GM18870 (cell line): ENCODE measurements around the gene UBC.
"Not testable (repeated sequence)": the region's sequence is repeated elsewhere in the genome, so short reads cannot be mapped to it uniquely, and the experiment has no call there.

Source experiments
- ATAC-seq: cut with Tn5 transposase; IDR thresholded peaks from one replicate; pipeline ENCODE4 v1.9.1; 2021; ENCODE audit warnings: moderate library complexity; ENCODE audit not compliant: unreplicated experiment

Gene UBC

DNA sequence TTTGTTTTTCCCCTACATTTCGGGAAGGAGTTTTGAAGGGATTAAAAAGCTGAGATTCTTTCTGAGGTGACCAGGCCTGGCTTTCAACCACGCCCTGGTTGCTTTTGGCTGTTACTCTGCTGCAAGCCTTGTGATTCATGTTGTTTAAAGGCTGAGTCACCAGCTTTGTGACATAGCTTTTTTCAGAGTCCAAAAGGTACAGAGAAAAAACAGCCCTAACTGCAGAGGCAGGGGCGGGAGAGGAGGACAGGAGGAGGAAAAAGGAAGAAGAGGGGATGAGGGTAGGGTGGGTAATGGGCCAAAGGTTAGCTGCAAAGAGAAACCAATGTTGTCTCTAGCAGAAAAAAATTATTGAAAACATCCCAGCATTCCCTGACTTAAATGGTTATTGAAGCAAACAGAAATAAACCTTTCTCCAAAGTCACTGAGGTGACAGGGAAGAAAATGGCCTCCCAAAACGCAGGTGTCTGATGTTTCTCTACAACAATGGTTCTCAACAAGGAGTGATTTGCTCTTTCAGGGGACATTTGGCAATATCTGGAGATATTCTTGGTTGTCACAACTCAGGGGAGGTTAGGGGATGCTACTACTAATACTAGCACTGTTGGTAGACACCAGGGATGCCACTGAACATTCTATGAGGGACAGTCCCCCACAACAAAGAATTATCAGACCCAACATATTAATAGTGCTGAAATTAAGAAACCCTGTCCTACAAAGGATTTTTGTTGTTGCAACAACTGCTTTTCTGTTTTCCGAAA lies 2.1 kb upstream of the UBC start:
- no peak for ATAC-seq

DNA sequence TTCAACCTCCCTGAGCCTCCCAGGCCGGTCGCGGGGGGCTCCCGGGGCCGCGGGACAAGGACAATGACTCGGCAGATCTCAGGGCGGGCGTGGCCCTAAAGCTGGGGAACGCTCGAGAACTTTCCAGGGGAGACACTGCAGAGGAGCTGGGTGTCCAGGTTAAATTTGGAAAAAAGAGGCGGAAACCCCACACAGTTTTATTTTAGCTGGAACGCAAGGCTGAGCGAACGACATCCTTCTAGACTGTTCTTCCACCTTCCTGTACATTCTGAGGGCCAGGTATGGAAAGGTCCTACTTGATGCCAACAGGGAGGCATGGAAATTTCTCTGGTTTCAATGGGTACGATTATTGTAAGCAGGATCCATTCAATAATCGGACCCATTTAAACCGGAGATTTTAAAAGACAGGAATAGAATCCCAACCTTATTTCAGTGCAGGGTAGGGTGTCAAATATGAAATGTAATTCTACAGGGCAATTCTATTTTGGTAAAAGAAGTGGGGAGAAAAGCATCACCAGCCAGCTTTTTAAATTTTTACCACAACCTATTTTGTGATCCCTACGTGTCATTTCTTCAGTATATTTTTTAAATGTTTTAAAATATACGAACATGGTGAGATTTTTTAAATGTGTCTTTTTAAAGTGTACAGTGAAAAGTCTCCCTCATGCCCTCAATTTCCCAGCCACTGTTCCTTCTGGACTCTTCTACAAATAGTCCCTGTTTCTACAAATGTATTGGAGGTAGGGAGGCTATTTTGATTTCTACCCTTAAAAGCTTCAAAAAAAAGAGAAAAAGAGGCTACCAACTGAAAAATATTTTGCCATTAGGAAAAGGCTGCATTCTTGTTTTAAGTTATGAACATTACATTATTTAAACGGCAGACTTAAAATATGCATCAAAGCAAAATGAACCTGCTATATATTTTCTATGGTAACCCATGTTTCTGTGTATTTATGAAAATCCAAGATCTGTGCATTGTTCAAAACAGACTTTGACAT lies 1.1 kb upstream of the UBC start:
- no peak for ATAC-seq

DNA sequence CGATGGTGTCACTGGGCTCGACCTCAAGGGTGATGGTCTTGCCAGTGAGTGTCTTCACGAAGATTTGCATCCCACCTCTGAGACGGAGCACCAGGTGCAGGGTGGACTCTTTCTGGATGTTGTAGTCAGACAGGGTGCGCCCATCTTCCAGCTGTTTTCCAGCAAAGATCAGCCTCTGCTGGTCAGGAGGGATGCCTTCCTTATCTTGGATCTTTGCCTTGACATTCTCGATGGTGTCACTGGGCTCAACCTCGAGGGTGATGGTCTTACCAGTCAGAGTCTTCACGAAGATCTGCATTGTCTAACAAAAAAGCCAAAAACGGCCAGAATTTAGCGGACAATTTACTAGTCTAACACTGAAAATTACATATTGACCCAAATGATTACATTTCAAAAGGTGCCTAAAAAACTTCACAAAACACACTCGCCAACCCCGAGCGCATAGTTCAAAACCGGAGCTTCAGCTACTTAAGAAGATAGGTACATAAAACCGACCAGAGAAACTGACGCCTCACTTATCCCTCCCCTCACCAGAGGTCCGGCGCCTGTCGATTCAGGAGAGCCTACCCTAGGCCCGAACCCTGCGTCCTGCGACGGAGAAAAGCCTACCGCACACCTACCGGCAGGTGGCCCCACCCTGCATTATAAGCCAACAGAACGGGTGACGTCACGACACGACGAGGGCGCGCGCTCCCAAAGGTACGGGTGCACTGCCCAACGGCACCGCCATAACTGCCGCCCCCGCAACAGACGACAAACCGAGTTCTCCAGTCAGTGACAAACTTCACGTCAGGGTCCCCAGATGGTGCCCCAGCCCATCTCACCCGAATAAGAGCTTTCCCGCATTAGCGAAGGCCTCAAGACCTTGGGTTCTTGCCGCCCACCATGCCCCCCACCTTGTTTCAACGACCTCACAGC lies 717 bp downstream of the UBC start:
- no peak for ATAC-seq

DNA sequence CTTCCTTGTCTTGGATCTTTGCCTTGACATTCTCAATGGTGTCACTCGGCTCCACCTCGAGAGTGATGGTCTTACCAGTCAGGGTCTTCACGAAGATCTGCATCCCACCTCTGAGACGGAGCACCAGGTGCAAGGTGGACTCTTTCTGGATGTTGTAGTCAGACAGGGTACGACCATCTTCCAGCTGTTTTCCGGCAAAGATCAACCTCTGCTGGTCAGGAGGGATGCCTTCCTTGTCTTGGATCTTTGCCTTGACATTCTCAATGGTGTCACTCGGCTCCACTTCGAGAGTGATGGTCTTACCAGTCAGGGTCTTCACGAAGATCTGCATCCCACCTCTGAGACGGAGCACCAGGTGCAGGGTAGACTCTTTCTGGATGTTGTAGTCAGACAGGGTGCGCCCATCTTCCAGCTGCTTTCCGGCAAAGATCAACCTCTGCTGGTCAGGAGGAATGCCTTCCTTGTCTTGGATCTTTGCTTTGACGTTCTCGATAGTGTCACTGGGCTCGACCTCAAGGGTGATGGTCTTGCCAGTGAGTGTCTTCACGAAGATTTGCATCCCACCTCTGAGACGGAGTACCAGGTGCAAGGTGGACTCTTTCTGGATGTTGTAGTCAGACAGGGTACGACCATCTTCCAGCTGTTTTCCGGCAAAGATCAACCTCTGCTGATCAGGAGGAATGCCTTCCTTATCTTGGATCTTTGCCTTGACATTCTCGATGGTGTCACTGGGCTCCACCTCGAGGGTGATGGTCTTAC lies 1.7 kb downstream of the UBC start:
- ATAC-seq: not testable (repeated sequence)

DNA sequence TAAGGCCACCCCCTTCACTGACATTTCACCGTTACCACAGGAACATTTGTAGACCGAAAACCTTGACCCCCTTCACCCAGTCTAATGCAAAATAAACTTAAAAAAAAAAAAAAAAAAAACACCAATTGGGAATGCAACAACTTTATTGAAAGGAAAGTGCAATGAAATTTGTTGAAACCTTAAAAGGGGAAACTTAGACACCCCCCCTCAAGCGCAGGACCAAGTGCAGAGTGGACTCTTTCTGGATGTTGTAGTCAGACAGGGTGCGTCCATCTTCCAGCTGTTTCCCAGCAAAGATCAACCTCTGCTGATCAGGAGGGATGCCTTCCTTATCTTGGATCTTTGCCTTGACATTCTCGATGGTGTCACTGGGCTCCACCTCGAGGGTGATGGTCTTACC lies 2.9 kb downstream of the UBC start:
- not testable (repeated sequence) for ATAC-seq

DNA sequence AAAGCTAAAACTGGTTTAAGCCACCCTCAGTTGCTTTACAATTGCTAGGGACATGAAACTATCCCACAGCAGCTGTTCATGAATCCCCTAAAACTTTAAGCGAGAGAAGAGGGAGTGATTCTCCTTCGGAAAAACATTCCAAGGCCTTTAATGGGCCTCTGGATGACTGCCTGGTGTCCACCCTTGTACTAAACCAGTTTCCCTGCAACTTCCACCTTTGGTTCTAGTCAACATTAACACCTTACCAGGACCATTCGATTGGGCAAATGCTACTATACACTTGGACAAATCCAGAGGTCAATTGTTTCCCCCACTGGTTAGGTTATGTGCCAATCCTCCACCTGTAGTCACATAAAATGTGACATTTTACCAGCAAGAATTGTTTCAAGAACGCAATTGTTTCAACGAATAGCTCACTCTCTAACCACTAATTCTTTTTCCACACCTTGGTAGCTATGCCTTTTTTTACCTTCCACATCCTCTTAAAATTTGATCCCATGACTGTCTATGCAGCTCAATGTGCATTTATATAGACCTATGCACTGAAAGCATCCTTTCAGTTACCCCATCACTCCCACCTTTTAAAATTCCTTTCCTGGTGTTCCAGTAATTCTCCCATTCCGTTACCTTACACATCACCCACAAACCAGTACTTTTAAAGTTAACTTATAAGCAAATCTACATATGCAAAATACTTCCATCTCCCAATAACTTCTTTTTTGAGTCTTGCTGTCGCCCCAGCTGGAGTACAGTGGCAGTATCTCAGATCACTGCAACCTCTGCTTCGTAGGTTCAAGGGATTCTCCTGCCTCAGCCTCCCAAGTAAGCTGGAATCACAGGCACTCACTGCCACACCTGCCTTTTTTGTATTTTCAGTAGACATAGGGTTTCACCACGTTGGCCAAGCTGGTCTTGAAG lies 3.6 kb downstream of the UBC start:
- ATAC-seq: no peak

DNA sequence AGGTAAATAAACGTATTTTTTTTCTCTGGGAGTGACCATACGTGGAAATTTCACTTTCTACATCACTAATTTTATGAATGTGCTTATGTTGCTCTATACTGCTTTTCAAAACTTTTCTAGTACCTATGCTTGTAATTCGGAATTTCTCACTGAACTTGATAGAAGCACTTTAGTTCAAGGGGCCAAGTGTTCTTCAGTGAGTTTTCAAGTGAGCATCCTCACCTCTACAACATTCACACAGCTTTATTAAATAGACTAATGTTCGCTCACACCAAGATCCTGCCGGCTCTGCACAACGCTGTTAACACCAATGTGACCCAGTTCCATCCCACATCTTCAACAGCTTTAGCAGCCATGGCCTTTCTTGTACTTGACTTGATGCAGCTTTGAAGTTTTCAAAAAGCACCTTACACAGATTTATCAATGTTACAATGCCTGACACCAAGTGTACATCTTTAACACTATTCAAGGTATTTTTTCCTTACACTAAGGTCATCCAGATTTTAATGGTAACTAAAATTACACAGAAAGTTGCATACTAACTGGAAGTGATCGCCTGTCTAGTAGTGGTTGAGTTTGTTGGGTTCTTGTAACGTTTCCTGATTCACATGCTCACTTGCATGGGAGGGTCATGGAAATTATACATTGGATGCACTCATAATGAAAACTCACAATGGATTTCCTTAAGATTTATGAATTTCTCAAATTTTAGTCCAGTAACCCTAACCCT lies 4.5 kb downstream of the UBC start:
- ATAC-seq: no peak

DNA sequence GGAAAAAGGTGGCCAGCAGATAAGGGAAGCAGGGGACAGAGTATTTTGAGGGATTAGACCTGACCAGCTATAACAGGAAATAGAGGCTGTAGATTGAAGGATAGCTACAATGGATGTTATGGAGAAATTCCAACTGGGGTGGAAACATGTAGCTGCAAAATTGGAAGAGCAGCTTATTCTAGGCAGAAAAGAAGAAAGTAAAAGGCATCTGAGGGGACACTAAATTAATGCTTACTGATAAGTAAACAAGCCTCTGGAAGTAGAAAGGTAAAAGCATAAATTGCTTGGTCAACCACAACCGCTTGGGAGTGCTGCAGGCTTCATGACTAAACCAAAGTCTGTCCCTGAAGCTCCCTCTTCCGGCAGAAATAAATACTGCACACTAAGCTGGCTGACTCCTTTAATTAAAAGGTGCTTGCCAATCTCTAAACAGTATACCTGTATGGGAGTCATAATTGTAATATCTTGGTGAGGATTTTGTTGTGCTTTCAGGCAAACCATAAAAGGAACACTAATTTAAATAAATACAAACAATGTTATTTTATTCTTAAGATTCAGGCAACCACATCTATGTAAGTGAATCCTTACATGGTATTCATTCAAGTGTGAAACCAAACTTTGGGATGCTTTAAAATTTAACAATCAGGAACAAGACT lies 7.7 kb downstream of the UBC start:
- ATAC-seq: peak; percentile 54

DNA sequence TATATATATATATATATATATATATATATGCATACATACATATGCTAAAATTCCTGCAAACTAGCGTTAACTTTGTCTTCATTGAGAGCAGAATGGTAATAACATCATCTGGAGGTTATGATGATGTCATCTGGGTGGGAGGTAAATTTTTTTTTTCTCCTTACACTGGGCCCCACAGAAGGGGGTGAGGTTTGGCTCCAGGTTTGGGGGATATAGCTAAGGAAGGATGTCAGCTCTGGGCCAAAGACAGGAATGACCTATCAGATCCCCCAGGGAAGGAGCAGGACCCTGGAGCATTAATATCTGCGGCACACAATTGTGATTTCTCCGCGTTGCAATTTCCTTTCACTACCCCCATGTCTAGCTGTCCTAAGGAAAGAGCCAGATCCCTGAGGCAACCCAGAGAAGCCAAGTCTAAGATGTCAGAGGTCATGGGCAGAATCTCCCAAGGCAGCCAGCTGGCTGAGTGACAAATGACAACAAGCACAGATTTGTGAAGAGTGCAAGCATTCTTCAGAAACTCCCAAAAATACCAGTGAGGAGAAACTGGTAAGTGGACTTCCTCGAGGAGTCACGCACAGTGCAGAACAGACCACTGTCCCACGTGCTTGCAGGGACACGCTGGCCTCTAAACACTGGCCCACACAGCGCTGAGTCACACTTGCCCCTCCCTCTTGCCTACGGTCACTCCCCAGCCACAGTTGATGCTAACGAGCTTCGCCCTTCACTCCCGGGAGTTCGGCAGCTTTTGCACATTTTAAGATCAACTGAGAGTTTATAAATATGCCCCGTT lies 9.9 kb downstream of the UBC start:
- ATAC-seq: no peak

DNA sequence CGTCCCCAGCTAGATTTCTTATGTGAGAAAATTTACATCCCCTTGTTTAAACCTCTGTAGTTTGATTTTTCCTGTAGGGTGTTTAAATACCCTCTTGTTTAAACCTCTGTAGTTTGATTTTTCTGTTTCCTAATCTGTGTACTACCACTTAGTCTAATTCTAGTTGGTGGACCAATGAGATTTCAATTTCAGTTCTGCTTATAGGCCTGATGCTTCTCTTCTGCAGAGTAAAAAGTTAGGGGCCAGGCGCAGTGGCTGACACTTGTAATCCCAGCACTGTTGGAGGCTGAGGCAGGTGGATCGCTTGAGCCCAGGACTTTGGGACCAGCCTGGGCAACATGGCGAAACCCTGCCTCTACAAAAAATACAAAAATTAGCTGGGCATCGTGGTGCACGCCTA lies 11.5 kb downstream of the UBC start:
- no peak for ATAC-seq

DNA sequence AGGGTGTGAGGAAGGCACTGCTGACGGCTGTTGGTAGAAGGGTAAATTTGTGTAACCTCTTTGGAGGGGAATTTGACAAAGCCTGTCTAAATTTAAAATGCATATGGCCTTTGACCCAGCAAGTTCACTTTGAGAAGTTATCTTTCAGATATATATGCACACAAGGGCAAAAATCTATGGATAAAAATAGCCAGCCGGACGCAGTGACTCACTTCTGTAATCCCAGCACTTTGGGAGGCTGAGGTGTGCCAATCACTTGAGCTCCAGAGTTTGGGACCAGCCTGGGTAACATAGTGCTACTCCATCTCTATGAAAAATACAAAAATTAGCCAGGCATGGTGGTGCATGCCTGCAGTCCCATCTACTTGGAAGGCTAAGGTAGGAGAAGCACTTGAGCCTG lies 13.4 kb downstream of the UBC start:
- no peak for ATAC-seq

DNA sequence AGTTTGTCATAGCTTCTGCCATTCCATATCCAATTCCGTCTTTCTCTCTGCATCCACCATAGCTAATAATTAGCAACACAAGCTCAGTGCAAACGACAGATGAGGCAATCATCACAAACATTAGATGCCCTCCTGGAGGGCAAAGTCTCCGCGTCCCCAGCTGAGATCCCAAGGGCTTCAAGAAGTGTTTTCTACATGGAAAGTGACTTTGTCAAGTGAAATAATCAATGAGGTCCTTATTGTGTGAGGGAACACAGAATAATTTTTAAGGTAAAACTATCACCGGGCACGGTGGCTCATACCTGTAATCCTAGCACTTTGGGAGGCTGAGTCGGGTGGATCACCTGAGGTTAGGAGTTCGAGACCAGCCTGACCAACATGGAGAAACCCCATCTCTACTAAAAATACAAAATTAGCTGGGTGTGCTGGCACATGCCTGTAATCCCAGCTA lies 14.1 kb downstream of the UBC start:
- not testable (repeated sequence) for ATAC-seq

DNA sequence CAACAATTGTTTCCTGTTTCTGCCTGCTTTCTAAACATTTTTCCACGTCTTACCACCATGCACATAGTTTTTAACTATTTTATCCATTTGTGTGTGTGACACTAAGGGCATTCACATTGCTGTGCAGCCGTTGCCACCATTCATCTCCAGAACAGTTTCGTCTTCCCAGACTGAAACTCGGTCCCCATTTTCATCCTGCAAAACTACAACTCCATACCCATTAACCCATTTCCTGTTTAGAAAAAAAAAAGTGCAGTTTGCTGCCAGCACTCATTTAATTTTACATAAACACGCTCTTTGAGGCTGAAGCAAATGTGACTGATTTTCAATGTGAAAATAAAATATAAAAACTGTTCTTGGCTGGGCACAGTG lies 15.5 kb downstream of the UBC start:
- ATAC-seq: no peak

DNA sequence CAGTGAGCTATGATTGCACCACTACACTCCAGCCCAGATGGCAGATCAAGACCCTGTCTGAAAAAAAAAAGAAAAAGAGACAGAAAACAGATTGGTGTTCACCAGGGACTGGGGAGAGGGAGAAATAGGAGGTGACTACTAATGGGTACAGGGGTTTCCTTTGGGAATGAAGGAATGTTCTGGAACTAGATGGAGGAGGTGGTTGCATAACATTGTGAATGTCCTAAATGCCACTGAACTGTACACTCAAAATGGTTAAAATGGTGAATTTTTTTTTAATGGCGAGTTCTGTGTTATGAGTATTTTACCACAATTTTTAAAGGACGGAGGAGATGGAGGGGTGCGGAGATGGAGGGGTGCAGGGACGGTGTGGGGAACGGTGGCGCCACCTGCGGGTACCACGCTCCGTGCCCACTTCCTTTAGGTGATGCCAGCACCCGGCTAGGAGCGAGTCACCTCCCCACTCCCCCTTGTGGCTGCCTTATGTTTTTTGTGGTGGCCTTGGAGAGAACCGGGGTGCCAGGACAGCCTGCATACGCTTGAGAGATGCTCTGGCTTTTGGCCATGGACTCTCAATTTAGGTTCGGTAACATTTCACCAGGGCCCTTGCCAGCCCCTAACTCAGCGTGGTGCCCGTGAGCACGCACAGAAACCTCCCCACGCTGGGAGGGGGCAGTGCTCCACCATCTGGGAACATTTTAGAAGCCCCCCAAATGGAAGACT lies 16.1 kb downstream of the UBC start:
- ATAC-seq: no peak

DNA sequence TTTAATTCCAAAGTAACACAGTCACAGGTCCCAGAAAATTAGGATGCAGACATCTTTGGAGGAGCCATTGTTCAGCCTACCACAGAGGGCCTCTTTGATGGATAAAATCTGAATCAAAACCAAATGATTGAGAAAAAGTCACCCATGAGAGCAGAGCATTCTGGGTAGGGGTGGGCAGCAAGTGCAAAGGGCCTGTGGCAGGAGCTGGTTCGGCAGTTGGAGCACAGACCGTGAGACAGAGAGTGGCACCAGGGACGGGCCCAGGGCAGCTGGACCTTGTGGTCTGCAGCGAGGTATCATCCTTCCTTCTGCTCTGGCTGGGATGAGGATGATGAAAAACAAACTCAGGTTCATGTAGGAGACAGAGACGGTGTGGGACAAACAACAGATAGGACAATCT lies 18.0 kb downstream of the UBC start:
- no peak for ATAC-seq

DNA sequence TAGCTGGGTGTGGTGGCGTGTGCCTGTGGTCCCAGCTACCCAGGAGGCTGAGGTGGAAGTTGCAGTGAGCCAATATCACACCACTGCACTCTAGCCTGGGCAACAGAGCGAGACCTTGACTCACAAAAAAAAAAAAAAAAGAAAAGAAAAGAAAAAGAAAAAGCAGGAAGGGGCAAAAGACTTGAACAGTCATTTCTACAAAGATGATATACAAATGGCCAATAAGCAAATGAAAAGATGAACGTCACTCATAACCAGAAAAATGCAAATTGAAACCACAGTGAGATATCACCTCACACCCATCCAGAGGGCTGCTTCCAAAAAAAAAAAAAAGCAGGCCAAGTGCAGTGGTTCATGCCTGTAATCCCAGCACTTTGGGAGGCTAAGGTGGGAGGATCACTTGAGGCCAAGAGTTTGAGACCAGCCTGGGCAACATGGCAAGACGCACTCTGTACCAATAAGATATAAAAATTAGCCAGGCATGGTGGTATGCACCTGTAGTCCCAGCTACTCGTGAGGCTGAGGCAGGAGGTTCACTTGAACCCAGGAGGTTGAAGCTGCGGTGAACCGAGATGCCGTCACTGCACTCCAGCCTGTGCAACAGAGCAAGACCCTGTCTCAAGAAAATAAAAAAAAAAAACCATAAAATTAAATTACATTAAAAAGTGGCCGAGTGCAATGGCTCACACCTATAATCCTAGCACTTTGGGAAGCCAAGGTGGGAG lies 20.5 kb downstream of the UBC start:
- peak; percentile 79 for ATAC-seq
